ENCODE results near the gene NKIRAS2. TPM values are rescaled to one million over a fixed set of nuclear protein-coding genes. Genes with fewer than 3 reads are reported as not detected.

Gene NKIRAS2
- total and polyA plus RNA-seq, 2 of the 4 experiments (the other 2 are of a cell fraction) = 25.6 to 51.8 TPM

GRCh38 chr17:41989702-41990419 is 30.0 kb upstream of the NKIRAS2 start:
- no peak overlapping the region for H3K4ac ChIP-seq (ENCODE audit: low read depth, low read length)
- no peak overlapping the region for H2BK20ac ChIP-seq (ENCODE audit: low read depth, low read length)
- no peak overlapping the region for H2AFZ ChIP-seq (replicated peaks; ENCODE audit: low read length, poor library complexity)
- H2AK5ac ChIP-seq (ENCODE audit: low read depth, low read length) = no peak overlapping the region
- H3K36me3 ChIP-seq (ENCODE audit: control insufficient read depth, insufficient read depth, low read length) = peaks cover 55% of the 10 kb centered on the region
- H4K91ac ChIP-seq (ENCODE audit: insufficient read depth, low read depth, low read length) = no peak overlapping the region
- ATAC-seq (ENCODE audit: low read depth) = no peak
- no peak overlapping the region for H3K9ac ChIP-seq (ENCODE audit: low read depth, low read length)
- ChIA-PET POLR2A (ENCODE audit: unreplicated experiment) (no interaction called here), CTCF (interaction anchor here (1.1 kb wide), 1 partner anchor 30 kb away, joined by 3 read pairs; the partner anchor contains the start of gene NKIRAS2)
- no peak overlapping the region for H4K8ac ChIP-seq (ENCODE audit: low read depth in 2 of 2, low read length in 2 of 2)
- no peak overlapping the region for H3K23ac ChIP-seq (ENCODE audit: low read depth, low read length)
- no peaks in the 10 kb centered on the region for H4K20me1 ChIP-seq (ENCODE audit: insufficient read depth, low read length)
- no peak for DNase-seq
- dilution Hi-C loops (cut with HindIII; ENCODE audit: low sequenced_read_pairs, unreplicated experiment) (no loop called here), intact Hi-C loops (cut with micrococcal nuclease) (no loop called here), in situ Hi-C loops (cut with MboI; ENCODE audit: low sequenced_read_pairs) (no loop called here)
- H3K4me3 ChIP-seq (ENCODE audit: insufficient read depth, low read depth, low read length) = no peak overlapping the region
- no peak overlapping the region for H4K5ac ChIP-seq (ENCODE audit: low read depth, low read length)
- H2BK15ac ChIP-seq (ENCODE audit: low read depth, low read length) = no peak overlapping the region
- H3K18ac ChIP-seq (ENCODE audit: low read depth, low read length) = no peak overlapping the region
- WGBS, 2 experiments (ENCODE audit: extremely low coverage in 2 of 2, insufficient read length in 1 of 2) = 60% methylated on average over 1 of the region's 5 CpGs; no CpG with 5 or more reads in 1 of the 2 experiments
- no peaks in the 10 kb centered on the region for H3K9me1 ChIP-seq (ENCODE audit: insufficient read depth, low read length)
- BruUV-seq (replicated peaks) = no TSS peak
- no peaks in the 10 kb centered on the region for H3K9me3 ChIP-seq (ENCODE audit: control insufficient read depth, insufficient read depth, low read length)
- H3K79me1 ChIP-seq (ENCODE audit: low read depth in 1 of 2, low read length in 2 of 2) = peaks cover 34 to 43% of the 10 kb centered on the region in 2 experiments
- no peak overlapping the region for H2BK5ac ChIP-seq (ENCODE audit: low read depth, low read length, poor library complexity, severe bottlenecking)
- H3K4me2 ChIP-seq (ENCODE audit: low read depth, low read length) = no peak overlapping the region
- H3K14ac ChIP-seq (replicated peaks; ENCODE audit: low read depth, low read length) = no peak overlapping the region
- no peak for TF ChIP-seq SMC3 (IDR thresholded peaks at IDR 0.05; ENCODE audit: low read depth, low read length)
- no peak for TF ChIP-seq MXI1 (IDR thresholded peaks at IDR 0.05; ENCODE audit: borderline replicate concordance, low read depth, low read length)
- TF ChIP-seq NFE2L2 (IDR thresholded peaks at IDR 0.05; ENCODE audit: low read depth, low read length) = no peak
- TF ChIP-seq CEBPB (IDR thresholded peaks at IDR 0.05; ENCODE audit: low read depth, low read length) = no peak
- TF ChIP-seq RAD21 (IDR thresholded peaks at IDR 0.05; ENCODE audit: low read length) = no peak
- TF ChIP-seq USF2 (IDR thresholded peaks at IDR 0.05; ENCODE audit: low read depth, low read length) = no peak
- TF ChIP-seq CTCF (conservative IDR thresholded peaks at IDR 0.05; ENCODE audit: low read depth, low read length) = no peak
- no peak for TF ChIP-seq RCOR1 (IDR thresholded peaks at IDR 0.05; ENCODE audit: insufficient replicate concordance, low read length)
- TF ChIP-seq MAFK (IDR thresholded peaks at IDR 0.05; ENCODE audit: low read depth, low read length) = no peak
- no peak for TF ChIP-seq POLR2A (IDR thresholded peaks at IDR 0.05; ENCODE audit: low read depth, low read length)
- no peak for TF ChIP-seq BHLHE40 (IDR thresholded peaks at IDR 0.05; ENCODE audit: low read depth, low read length)
- no peak for TF ChIP-seq RFX5 (IDR thresholded peaks at IDR 0.05; ENCODE audit: low read depth, low read length)
- no peak for TF ChIP-seq MAZ (IDR thresholded peaks at IDR 0.05; ENCODE audit: borderline replicate concordance, low read depth, low read length)
- TF ChIP-seq, protein P1, sequence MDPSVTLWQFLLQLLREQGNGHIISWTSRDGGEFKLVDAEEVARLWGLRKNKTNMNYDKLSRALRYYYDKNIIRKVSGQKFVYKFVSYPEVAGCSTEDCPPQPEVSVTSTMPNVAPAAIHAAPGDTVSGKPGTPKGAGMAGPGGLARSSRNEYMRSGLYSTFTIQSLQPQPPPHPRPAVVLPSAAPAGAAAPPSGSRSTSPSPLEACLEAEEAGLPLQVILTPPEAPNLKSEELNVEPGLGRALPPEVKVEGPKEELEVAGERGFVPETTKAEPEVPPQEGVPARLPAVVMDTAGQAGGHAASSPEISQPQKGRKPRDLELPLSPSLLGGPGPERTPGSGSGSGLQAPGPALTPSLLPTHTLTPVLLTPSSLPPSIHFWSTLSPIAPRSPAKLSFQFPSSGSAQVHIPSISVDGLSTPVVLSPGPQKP (IDR thresholded peaks at IDR 0.05; ENCODE audit: borderline replicate concordance, low read depth, low read length) = no peak
- no peak for TF ChIP-seq FOS (IDR thresholded peaks at IDR 0.05; ENCODE audit: low read depth, low read length)
- no peak for TF ChIP-seq CHD1 (IDR thresholded peaks at IDR 0.05; ENCODE audit: low read depth, low read length)
- H3K4me1 ChIP-seq (ENCODE audit: control insufficient read depth, insufficient read depth, low read length) = peaks cover 2% of the 10 kb centered on the region; the same call in 1 of the 2 replicates
- H3K27ac ChIP-seq (ENCODE audit: insufficient read depth, low read length) = no peak overlapping the region
- H3K56ac ChIP-seq (ENCODE audit: extremely low read depth, insufficient read depth, low read length) = no peak overlapping the region
- H2AK9ac ChIP-seq (replicated peaks; ENCODE audit: low read depth, low read length, poor library complexity) = no peak overlapping the region
- no peaks in the 10 kb centered on the region for H3K27me3 ChIP-seq (ENCODE audit: control insufficient read depth, insufficient read depth, low read length)
- no peak overlapping the region for H2BK120ac ChIP-seq (ENCODE audit: low read depth, low read length)
